HepG2 (cell line): ENCODE results near the gene ZDBF2. TPM values are rescaled to one million over a fixed set of nuclear protein-coding genes. Genes with fewer than 3 reads are reported as not detected.

Experiments used
- ATAC-seq: fragments of 200-7000 bp; cut with Tn5 transposase; 3 replicates; pipeline ENCODE4 v1.9.1; 2020; ENCODE audit warnings: mild to moderate bottlenecking, moderate library complexity
- BruUV-seq: library from RNA; stranded (reverse); fragments of 400-500 nt; replicated peaks from 2 replicates; lab custom pipeline; 2021; lab: Mats Ljungman, UMichigan
- CTCF ChIA-PET: fragments of 300-600 bp; formaldehyde crosslinking; extraction: SDS; loops from one replicate; lab custom pipeline; 2021; ENCODE audit warnings: low total read pairs, inconsistent platforms, low intra/inter-chr PET ratio; lab: Yijun Ruan, JAX
- POLR2A ChIA-PET: fragments of 350-600 bp; sonication (Branson Sonifier 250); formaldehyde crosslinking; loops from one replicate; lab custom pipeline; 2020; ENCODE audit warnings: antibody characterized with exemption, inconsistent platforms; lab: Yijun Ruan, JAX
- DNase-seq: peaks from one replicate; pipeline ENCODE4 v3.0.0-alpha.2; 2015; ENCODE audit warnings: low spot score
- FAIRE-seq: peaks from 3 replicates; lab custom pipeline; 2011; peaks lifted over from hg19 to GRCh38; lab: Jason Lieb, UNC
- H2AFZ ChIP-seq: one replicate; pipeline ENCODE4 v1.6.1; 2011; ENCODE audit warnings: low read length, inconsistent platforms
- H3K27ac ChIP-seq: fragments of 300-600 bp; 3 replicates; pipeline ENCODE4 v1.8.0; 2011; ENCODE audit warnings: mixed run types, mild to moderate bottlenecking, mixed read lengths, low read length, inconsistent platforms; ENCODE audit not compliant: insufficient read depth; ENCODE audit errors: extremely low read length
- H3K27me3 ChIP-seq, 2 experiments: fragments of 200-600 bp in 1 of 2; 2 replicates in 1 of 2; 3 replicates in 1 of 2; pipeline versions ENCODE4 v1.6.0 to v1.8.0; 2011; ENCODE audit warnings: low read length in 2 of 2, mild to moderate bottlenecking in 2 of 2, moderate library complexity in 2 of 2, inconsistent platforms in 1 of 2; ENCODE audit not compliant: insufficient read depth in 2 of 2, control insufficient read depth in 1 of 2
- H3K36me3 ChIP-seq, 2 experiments: fragments of 200-600 bp in 1 of 2; replicated peaks in 1 of 2; 2 replicates in 1 of 2; 3 replicates in 1 of 2; pipeline versions ENCODE4 v1.5.1 to v1.8.0; 2011; ENCODE audit warnings: low read length in 2 of 2, inconsistent platforms in 1 of 2; ENCODE audit not compliant: insufficient read depth in 2 of 2, control insufficient read depth in 1 of 2
- H3K4me1 ChIP-seq: 2 replicates; pipeline ENCODE4 v1.5.1; 2012; ENCODE audit warnings: low read length, inconsistent platforms; ENCODE audit not compliant: insufficient read depth
- H3K4me2 ChIP-seq: 2 replicates; pipeline ENCODE4 v1.6.0; 2011; ENCODE audit warnings: low read depth, low read length, inconsistent platforms
- H3K4me3 ChIP-seq, 3 experiments: fragments of 200-600 bp in 1 of 3; sonication (generic), shearing (Covaris generic) in 1 of 3; replicated peaks in 1 of 3; 2 replicates each; pipeline ENCODE4 v1.5.1; 2011 to 2016; ENCODE audit warnings: low read length in 3 of 3, inconsistent platforms in 2 of 3, low read depth in 2 of 3, mild to moderate bottlenecking in 2 of 3, control low read depth in 1 of 3, mixed read lengths in 1 of 3; ENCODE audit not compliant: insufficient read depth in 1 of 3
- H3K79me2 ChIP-seq: one replicate; pipeline ENCODE4 v1.6.1; 2011; ENCODE audit warnings: low read length, inconsistent platforms; ENCODE audit not compliant: insufficient read depth
- H3K9ac ChIP-seq: 2 replicates; pipeline ENCODE4 v1.6.0; 2011; ENCODE audit warnings: mild to moderate bottlenecking, low read depth, low read length, inconsistent platforms; ENCODE audit not compliant: insufficient read depth
- H3K9me3 ChIP-seq: 2 replicates; pipeline ENCODE4 v1.5.1; 2012; ENCODE audit warnings: mild to moderate bottlenecking, low read length
- H4K20me1 ChIP-seq: 2 replicates; pipeline ENCODE4 v1.6.0; 2011; ENCODE audit warnings: inconsistent platforms, mild to moderate bottlenecking, low read length, moderate library complexity; ENCODE audit not compliant: insufficient read depth
- HMG20B ChIP-seq: conservative IDR thresholded peaks from 2 replicates; pipeline ENCODE4 v1.6.1; 2016; ENCODE audit warnings: missing genetic modification reagents, missing compliant biosample characterization
- JUNB ChIP-seq: sonication (generic); formaldehyde crosslinking; IDR thresholded peaks from 2 replicates; pipeline ENCODE4 v1.8.0; 2022; ENCODE audit warnings: missing genetic modification reagents, mild to moderate bottlenecking, borderline replicate concordance
- NCOR1 ChIP-seq: fragments of 200-600 bp; sonication (generic); IDR thresholded peaks from 2 replicates; pipeline ENCODE4 v1.7.0; 2017; ENCODE audit warnings: antibody characterized with exemption, low read length, borderline replicate concordance
- PAXIP1 ChIP-seq: sonication (generic); formaldehyde crosslinking; conservative IDR thresholded peaks from 2 replicates; pipeline ENCODE4 v1.4.0; 2020; ENCODE audit warnings: mild to moderate bottlenecking, missing genetic modification reagents, moderate library complexity
- PITX1 ChIP-seq: sonication (generic); formaldehyde crosslinking; IDR thresholded peaks from 2 replicates; pipeline ENCODE4 v1.5.1; 2020; ENCODE audit warnings: mild to moderate bottlenecking, missing genetic modification reagents
- RNF219 ChIP-seq: sonication (generic); formaldehyde crosslinking; IDR thresholded peaks from 2 replicates; pipeline ENCODE4 v1.5.0; 2020; ENCODE audit warnings: mild to moderate bottlenecking, missing genetic modification reagents
- SKIL ChIP-seq: sonication (generic); formaldehyde crosslinking; IDR thresholded peaks from 2 replicates; pipeline ENCODE4 v1.8.0; 2022; ENCODE audit warnings: missing genetic modification reagents, mild to moderate bottlenecking, moderate library complexity, borderline replicate concordance
- SOX5 ChIP-seq: IDR thresholded peaks from 2 replicates; pipeline ENCODE4 v1.6.1; 2016; ENCODE audit warnings: borderline replicate concordance
- TRIM24 ChIP-seq: sonication (generic); formaldehyde crosslinking; IDR thresholded peaks from 2 replicates; pipeline ENCODE4 v1.8.0; 2022; ENCODE audit warnings: mild to moderate bottlenecking, missing genetic modification reagents
- ZNF18 ChIP-seq: sonication (generic); formaldehyde crosslinking; IDR thresholded peaks from 2 replicates; pipeline ENCODE4 v1.8.0; 2022; ENCODE audit warnings: mild to moderate bottlenecking, missing genetic modification reagents; ENCODE audit not compliant: insufficient replicate concordance
- ZNF253 ChIP-seq: sonication (generic); formaldehyde crosslinking; IDR thresholded peaks from 2 replicates; pipeline ENCODE4 v1.8.0; 2022; ENCODE audit warnings: mild to moderate bottlenecking, missing genetic modification reagents, borderline replicate concordance
- ZNF691 ChIP-seq: sonication (generic); formaldehyde crosslinking; IDR thresholded peaks from 2 replicates; pipeline ENCODE4 v1.4.0; 2020; ENCODE audit warnings: missing genetic modification reagents, low read depth, mild to moderate bottlenecking, borderline replicate concordance
- ZNF709 ChIP-seq: sonication (generic); formaldehyde crosslinking; IDR thresholded peaks from 2 replicates; pipeline ENCODE4 v1.5.0; 2020; ENCODE audit warnings: mild to moderate bottlenecking, missing genetic modification reagents
- ZNF792 ChIP-seq: IDR thresholded peaks from 2 replicates; pipeline ENCODE4 v1.6.1; 2016
- WGBS: methylation state at CpG from one replicate; pipeline ENCODE4 v1.1.6; 2017; ENCODE audit warnings: low lambda C conversion rate; 5-methylcytosine and 5-hydroxymethylcytosine counted together
- in situ Hi-C: cut with HindIII; loops from 2 replicates; pipeline ENCODE4 v1.10.0; 2017; ENCODE audit warnings: low pct_unique_long_range_greater_than_20kb; ENCODE audit not compliant: extremely low pct_ligation_motif_present
- intact Hi-C: fragments of 100-400 bp; cut with micrococcal nuclease; formaldehyde crosslinking; loops from one replicate; pipeline ENCODE4 v1.10.0; 2022; ENCODE audit not compliant: unreplicated experiment
- polyA plus RNA-seq, 8 experiments: library from polyadenylated mRNA; depleted of rRNA in 3 of 8; stranded (reverse) in 7 of 8; unstranded in 1 of 8; fragments of >200 nt; fragmentation: Illumina TruSeq in 4 of 8; extraction: Trizol in 4 of 8; gene quantifications; 2 replicates each; pipeline versions ENCODE4 v1.2.1 to v1.2.3, GENCODE V29; 2011 to 2016; ENCODE audit warnings: low read depth in 4 of 8, missing spikeins in 1 of 8, mixed read lengths in 1 of 8; ENCODE audit not compliant: insufficient read depth in 1 of 8
- total RNA-seq, 5 experiments: library from RNA; depleted of rRNA; stranded (reverse); fragments of >200 nt; fragmentation: Illumina TruSeq; extraction: Trizol; gene quantifications; 2 replicates each; pipeline ENCODE4 v1.2.3, GENCODE V29; 2016; ENCODE audit warnings: low read depth in 1 of 5

ZDBF2 gene
- total and polyA plus RNA-seq, 2 of the 13 experiments (the other 11 are each of a cell fraction or from before 2014, with no cell fraction given) = 1.5 to 2.0 TPM

GRCh38 chr2:206255003-206255402 is 19.5 kb upstream of the ZDBF2 start:
- ATAC-seq (no peak), DNase-seq (no peak), FAIRE-seq (no peak)
- no peaks in the 10 kb centered on the region for H4K20me1 ChIP-seq
- H2AFZ ChIP-seq = no peak overlapping the region
- intact Hi-C loops (no loop called here), in situ Hi-C loops (no loop called here)
- no peak overlapping the region for H3K4me2 ChIP-seq
- 2% methylated on average over 2 of the region's 2 CpGs for WGBS
- no peak overlapping the region for H3K4me3 ChIP-seq
- no peak overlapping the region for H3K27ac ChIP-seq
- no peaks in the 10 kb centered on the region for H3K4me1 ChIP-seq
- H3K79me2 ChIP-seq = no peaks in the 10 kb centered on the region
- POLR2A ChIA-PET = no interaction called here
- no peak overlapping the region for H3K9ac ChIP-seq
- no TSS peak for BruUV-seq
- peaks cover 6 to 68% of the 10 kb centered on the region in 2 experiments; a peak in 4 of 5 replicates for H3K27me3 ChIP-seq
- CTCF ChIA-PET = no interaction called here
- H3K36me3 ChIP-seq = no peaks in the 10 kb centered on the region; a peak in 1 of 5 replicates
- H3K9me3 ChIP-seq = no peaks in the 10 kb centered on the region
- TF ChIP-seq NCOR1 (no peak), HMG20B (CRISPR knock-in tag) (no peak), ZNF792 (CRISPR knock-in tag) (no peak), PAXIP1 (no peak), RNF219 (no peak), JUNB (CRISPR knock-in tag) (no peak), SKIL (CRISPR knock-in tag) (no peak), ZNF691 (no peak), TRIM24 (CRISPR knock-in tag) (no peak), ZNF709 (no peak), ZNF18 (CRISPR knock-in tag) (no peak), SOX5 (CRISPR knock-in tag) (no peak), PITX1 (CRISPR knock-in tag) (no peak), ZNF253 (no peak)
